Measurements from ENCODE around the gene HNF4A.

HNF4A gene

GRCh38 chr20:44358776-44359175, 3.3 kb downstream of the HNF4A start:
- no peaks in the 10 kb centered on the region for H3K27me3 ChIP-seq (ENCODE audit: insufficient read depth, insufficient read length)
- no peak overlapping the region for H3K4me3 ChIP-seq (ENCODE audit: insufficient read length, low read depth)
- no peaks in the 10 kb centered on the region for H3K9me3 ChIP-seq (ENCODE audit: insufficient read depth, low read length)
- peaks cover 5% of the 10 kb centered on the region for H3K4me1 ChIP-seq (ENCODE audit: insufficient read depth, insufficient read length)
- H3K36me3 ChIP-seq (ENCODE audit: insufficient read depth, insufficient read length, low read length), result no peaks in the 10 kb centered on the region
- no peak for DNase-seq (ENCODE audit: low read depth, low spot score)
- TF ChIP-seq SUZ12 (IDR thresholded peaks at IDR 0.05; ENCODE audit: extremely low read depth, insufficient read depth, insufficient read length) (no peak), YY1 (IDR thresholded peaks at IDR 0.05; ENCODE audit: insufficient read depth, insufficient read length) (no peak), ZNF274 (IDR thresholded peaks at IDR 0.05; ENCODE audit: low read depth, low read length) (no peak)
- no peak overlapping the region for H3K9ac ChIP-seq (ENCODE audit: insufficient read length, low read depth)

- no peak for DNase-seq (ENCODE audit: low read depth, low spot score)
- no peak for TF ChIP-seq YY1 (IDR thresholded peaks at IDR 0.05; ENCODE audit: insufficient read depth, insufficient read length)
- no peak for TF ChIP-seq SUZ12 (IDR thresholded peaks at IDR 0.05; ENCODE audit: extremely low read depth, insufficient read depth, insufficient read length)
- no peak for TF ChIP-seq ZNF274 (IDR thresholded peaks at IDR 0.05; ENCODE audit: low read depth, low read length)
- Histone ChIP-seq H3K36me3 (ENCODE audit: insufficient read depth, insufficient read length, low read length) (no peaks in the 10 kb centered on the region), H3K9ac (ENCODE audit: insufficient read length, low read depth) (no peak overlapping the region), H3K4me3 (ENCODE audit: insufficient read length, low read depth) (no peak overlapping the region), H3K4me1 (ENCODE audit: insufficient read depth, insufficient read length) (peaks cover 5% of the 10 kb centered on the region), H3K9me3 (ENCODE audit: insufficient read depth, low read length) (no peaks in the 10 kb centered on the region), H3K27me3 (ENCODE audit: insufficient read depth, insufficient read length) (no peaks in the 10 kb centered on the region)
Observed at GRCh38 chr20:44360221-44360620, 4.7 kb downstream of the HNF4A start.

- Histone ChIP-seq H3K4me1 (ENCODE audit: insufficient read depth, insufficient read length) (peaks cover under 1% of the 10 kb centered on the region), H3K36me3 (ENCODE audit: insufficient read depth, insufficient read length, low read length) (no peaks in the 10 kb centered on the region), H3K9ac (ENCODE audit: insufficient read length, low read depth) (no peak overlapping the region), H3K4me3 (ENCODE audit: insufficient read length, low read depth) (no peak overlapping the region), H3K9me3 (ENCODE audit: insufficient read depth, low read length) (no peaks in the 10 kb centered on the region), H3K27me3 (ENCODE audit: insufficient read depth, insufficient read length) (no peaks in the 10 kb centered on the region)
- no peak for DNase-seq (ENCODE audit: low read depth, low spot score)
- no peak for TF ChIP-seq ZNF274 (IDR thresholded peaks at IDR 0.05; ENCODE audit: low read depth, low read length)
- TF ChIP-seq YY1 (IDR thresholded peaks at IDR 0.05; ENCODE audit: insufficient read depth, insufficient read length), result no peak
- no peak for TF ChIP-seq SUZ12 (IDR thresholded peaks at IDR 0.05; ENCODE audit: extremely low read depth, insufficient read depth, insufficient read length)
Observed at GRCh38 chr20:44361021-44361420, 5.5 kb downstream of the HNF4A start.

GRCh38 chr20:44362466-44362940, 7.0 kb downstream of the HNF4A start:
- no peaks in the 10 kb centered on the region for H3K4me1 ChIP-seq (ENCODE audit: insufficient read depth, insufficient read length)
- H3K27me3 ChIP-seq (ENCODE audit: insufficient read depth, insufficient read length), result no peaks in the 10 kb centered on the region
- DNase-seq (ENCODE audit: low read depth, low spot score), result no peak
- no peak for TF ChIP-seq ZNF274 (IDR thresholded peaks at IDR 0.05; ENCODE audit: low read depth, low read length)
- TF ChIP-seq YY1 (IDR thresholded peaks at IDR 0.05; ENCODE audit: insufficient read depth, insufficient read length), result no peak
- no peak for TF ChIP-seq SUZ12 (IDR thresholded peaks at IDR 0.05; ENCODE audit: extremely low read depth, insufficient read depth, insufficient read length)
- no peak overlapping the region for H3K4me3 ChIP-seq (ENCODE audit: insufficient read length, low read depth)
- H3K9me3 ChIP-seq (ENCODE audit: insufficient read depth, low read length), result no peaks in the 10 kb centered on the region
- H3K36me3 ChIP-seq (ENCODE audit: insufficient read depth, insufficient read length, low read length), result no peaks in the 10 kb centered on the region
- H3K9ac ChIP-seq (ENCODE audit: insufficient read length, low read depth), result no peak overlapping the region

- Histone ChIP-seq H3K36me3 (ENCODE audit: insufficient read depth, insufficient read length, low read length) (no peaks in the 10 kb centered on the region), H3K4me3 (ENCODE audit: insufficient read length, low read depth) (no peak overlapping the region), H3K9me3 (ENCODE audit: insufficient read depth, low read length) (no peaks in the 10 kb centered on the region), H3K27me3 (ENCODE audit: insufficient read depth, insufficient read length) (no peaks in the 10 kb centered on the region), H3K4me1 (ENCODE audit: insufficient read depth, insufficient read length) (no peaks in the 10 kb centered on the region), H3K9ac (ENCODE audit: insufficient read length, low read depth) (no peak overlapping the region)
- TF ChIP-seq SUZ12 (IDR thresholded peaks at IDR 0.05; ENCODE audit: extremely low read depth, insufficient read depth, insufficient read length) (no peak), YY1 (IDR thresholded peaks at IDR 0.05; ENCODE audit: insufficient read depth, insufficient read length) (no peak), ZNF274 (IDR thresholded peaks at IDR 0.05; ENCODE audit: low read depth, low read length) (no peak)
- no peak for DNase-seq (ENCODE audit: low read depth, low spot score)
Observed at GRCh38 chr20:44364068-44364467, 8.6 kb downstream of the HNF4A start.

- TF ChIP-seq ZNF274 (IDR thresholded peaks at IDR 0.05; ENCODE audit: low read depth, low read length), result no peak
- no peak for TF ChIP-seq SUZ12 (IDR thresholded peaks at IDR 0.05; ENCODE audit: extremely low read depth, insufficient read depth, insufficient read length)
- Histone ChIP-seq H3K9ac (ENCODE audit: insufficient read length, low read depth) (no peak overlapping the region), H3K27me3 (ENCODE audit: insufficient read depth, insufficient read length) (no peaks in the 10 kb centered on the region), H3K9me3 (ENCODE audit: insufficient read depth, low read length) (no peaks in the 10 kb centered on the region), H3K36me3 (ENCODE audit: insufficient read depth, insufficient read length, low read length) (no peaks in the 10 kb centered on the region), H3K4me3 (ENCODE audit: insufficient read length, low read depth) (no peak overlapping the region), H3K4me1 (ENCODE audit: insufficient read depth, insufficient read length) (no peaks in the 10 kb centered on the region)
- DNase-seq (ENCODE audit: low read depth, low spot score), result no peak
Observed at GRCh38 chr20:44364780-44365179, 9.3 kb downstream of the HNF4A start.

GRCh38 chr20:44367746-44368145, 12.2 kb downstream of the HNF4A start:
- DNase-seq (ENCODE audit: low read depth, low spot score), result no peak
- Histone ChIP-seq H3K4me3 (ENCODE audit: insufficient read length, low read depth) (no peak overlapping the region), H3K36me3 (ENCODE audit: insufficient read depth, insufficient read length, low read length) (no peaks in the 10 kb centered on the region), H3K4me1 (ENCODE audit: insufficient read depth, insufficient read length) (peaks cover 6% of the 10 kb centered on the region), H3K9ac (ENCODE audit: insufficient read length, low read depth) (no peak overlapping the region), H3K9me3 (ENCODE audit: insufficient read depth, low read length) (no peaks in the 10 kb centered on the region), H3K27me3 (ENCODE audit: insufficient read depth, insufficient read length) (no peaks in the 10 kb centered on the region)
- TF ChIP-seq YY1 (IDR thresholded peaks at IDR 0.05; ENCODE audit: insufficient read depth, insufficient read length), result no peak

Data from NT2/D1 (cell line).